AG09309 (cell line): ENCODE results near the gene FAM78B.

Experiments used
- DNase-seq: peaks from one replicate; pipeline ENCODE4 v3.0.0-alpha.2; 2010; ENCODE audit warnings: low read depth
- H3K4me3 ChIP-seq: 2 replicates; pipeline ENCODE4 v1.5.1; 2011; ENCODE audit warnings: mild to moderate bottlenecking, low read depth, low read length, moderate library complexity; ENCODE audit not compliant: control insufficient read depth
- CTCF ChIP-seq: IDR thresholded peaks from 2 replicates; pipeline ENCODE4 v1.5.1; 2011; ENCODE audit warnings: mild to moderate bottlenecking, low read depth, low read length, inconsistent platforms; ENCODE audit not compliant: insufficient read depth, control insufficient read depth; ENCODE audit errors: missing control alignments

The FAM78B gene

GRCh38 chr1:166175032-166175431 is 8.2 kb upstream of the FAM78B start:
- no peak overlapping the region for H3K4me3 ChIP-seq
- no peak for DNase-seq
- TF ChIP-seq CTCF, result no peak

- no peak for TF ChIP-seq CTCF
- H3K4me3 ChIP-seq, result no peak overlapping the region
- DNase-seq, result no peak
Measured at GRCh38 chr1:166174108-166174507, 7.3 kb upstream of the FAM78B start.

GRCh38 chr1:166172106-166172505 is 5.3 kb upstream of the FAM78B start:
- DNase-seq, result no peak
- TF ChIP-seq CTCF, result no peak
- H3K4me3 ChIP-seq, result no peak overlapping the region

DNA sequence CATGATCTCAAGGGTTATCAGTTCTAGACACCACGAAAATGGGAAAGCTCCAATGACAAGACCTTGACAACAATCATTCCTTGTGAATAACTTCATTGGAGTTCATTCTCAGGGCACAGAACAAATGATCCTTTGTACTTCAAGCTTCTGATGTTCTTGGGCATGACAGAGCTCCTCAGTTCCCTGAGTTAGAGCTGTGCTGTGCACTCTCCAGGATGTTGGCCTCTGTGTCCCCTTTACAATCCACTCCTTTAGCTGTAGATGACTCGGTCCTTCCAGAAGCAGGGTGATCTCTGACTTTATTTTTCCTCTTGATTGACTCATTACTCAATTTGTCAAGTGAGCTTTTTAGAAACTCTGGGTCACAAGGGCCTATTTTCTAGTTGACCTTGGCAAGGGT is 3.9 kb upstream of the FAM78B start:
- H3K4me3 ChIP-seq, result no peak overlapping the region
- TF ChIP-seq CTCF, result no peak
- DNase-seq, result no peak

DNA sequence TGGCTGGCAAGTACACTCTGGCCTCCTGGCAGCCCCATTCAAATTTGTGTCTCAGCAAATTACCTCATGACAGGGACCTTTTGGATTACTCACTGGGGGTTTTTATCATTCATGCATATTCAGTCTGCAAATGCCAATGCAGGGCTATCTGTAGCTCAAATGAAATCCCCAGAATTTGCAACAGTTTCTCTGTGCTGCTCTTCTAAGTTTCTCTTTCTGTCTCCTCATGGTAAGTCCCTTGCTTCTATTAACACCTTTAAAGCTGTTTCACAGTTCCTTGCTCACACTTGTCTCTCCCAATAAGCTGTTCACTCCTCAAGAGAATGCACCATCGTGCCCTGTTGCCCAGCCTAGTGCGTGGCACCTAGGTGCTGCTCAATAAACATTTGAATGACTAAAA is 3.3 kb upstream of the FAM78B start:
- DNase-seq, result no peak
- no peak for TF ChIP-seq CTCF
- H3K4me3 ChIP-seq, result no peak overlapping the region

DNA sequence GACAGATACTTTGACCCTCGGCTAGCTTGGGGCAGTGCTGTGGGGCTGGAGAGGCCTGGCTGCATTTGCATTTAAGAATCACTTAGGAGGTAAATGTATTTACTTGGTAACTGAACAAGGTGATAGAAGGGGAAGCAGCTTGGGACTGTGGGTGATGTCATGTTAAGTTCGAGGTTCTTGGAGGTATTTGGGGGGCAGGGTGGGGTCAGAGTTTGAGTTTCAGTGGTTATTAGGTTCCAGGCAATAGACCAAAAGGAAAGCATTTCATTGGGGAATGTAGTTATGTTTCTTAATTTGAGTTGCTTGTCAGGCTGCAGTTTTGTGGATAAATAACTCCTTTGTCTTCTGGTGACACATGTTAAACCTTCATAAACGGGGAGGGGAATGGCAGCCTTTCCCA is 2.4 kb upstream of the FAM78B start:
- no peak for TF ChIP-seq CTCF
- no peak for DNase-seq

GRCh38 chr1:166167572-166167925 is 748 bp upstream of the FAM78B start:
- TF ChIP-seq CTCF, result no peak
- no peak overlapping the region for H3K4me3 ChIP-seq
- DNase-seq, result no peak

More for the DNA sequence above, 2.4 kb upstream of the FAM78B start:
- H3K4me3 ChIP-seq, result no peak overlapping the region
